NCI-H1048 (cell line): Measurements from ENCODE around the gene CTNNBIP1.
"Not testable (repeated sequence)": the region's sequence is repeated elsewhere in the genome, so short reads cannot be mapped to it uniquely, and the experiment has no call there.

Experiments
- DNase-seq: peaks from one replicate; lab custom pipeline; 2025; lab: John Stamatoyannopoulos, UW

Gene CTNNBIP1

GRCh38 chr1:9803003-9803918 is 106.8 kb downstream of the CTNNBIP1 start:
- not testable (repeated sequence) for DNase-seq

GRCh38 chr1:9801909-9802308 is 108.2 kb downstream of the CTNNBIP1 start:
- no peak for DNase-seq
